GM19463 (cell line): ENCODE results near the gene CPLX1.
"Not testable (repeated sequence)": the region's sequence is repeated elsewhere in the genome, so short reads cannot be mapped to it uniquely, and the experiment has no call there.

Experiments
- ATAC-seq: cut with Tn5 transposase; IDR thresholded peaks from one replicate; pipeline ENCODE4 v1.9.1; 2021; ENCODE audit warnings: mild to moderate bottlenecking, moderate library complexity; ENCODE audit not compliant: unreplicated experiment

The CPLX1 gene

GRCh38 chr4:740656-741282 lies 85.2 kb downstream of the CPLX1 start:
- ATAC-seq: no peak

GRCh38 chr4:740011-740410 lies 85.9 kb downstream of the CPLX1 start:
- no peak for ATAC-seq

GRCh38 chr4:739569-739968 lies 86.4 kb downstream of the CPLX1 start:
- no peak for ATAC-seq

GRCh38 chr4:738781-739280 lies 87.1 kb downstream of the CPLX1 start:
- no peak for ATAC-seq

GRCh38 chr4:736561-736960 lies 89.4 kb downstream of the CPLX1 start:
- not testable (repeated sequence) for ATAC-seq

GRCh38 chr4:735583-735982 lies 90.3 kb downstream of the CPLX1 start:
- ATAC-seq: no peak
